GM19043 (cell line): ENCODE data around the gene CST7.
A peak's percentile ranks its signal among the peaks of the same experiment; 100 is the strongest.
"Not testable (repeated sequence)": the region's sequence is repeated elsewhere in the genome, so short reads cannot be mapped to it uniquely, and the experiment has no call there.

Experiments
- ATAC-seq: cut with Tn5 transposase; IDR thresholded peaks from one replicate; pipeline ENCODE4 v1.9.1; 2021; ENCODE audit warnings: low read depth; ENCODE audit not compliant: unreplicated experiment

CST7 gene

GRCh38 chr20:24948939-24949679 is at the start of gene CST7:
TSS of gene CST7 (plus strand) at chr20:24949269. CDS start at chr20:24949506, 237 bp downstream.
- ATAC-seq = peak; percentile 65

DNA sequence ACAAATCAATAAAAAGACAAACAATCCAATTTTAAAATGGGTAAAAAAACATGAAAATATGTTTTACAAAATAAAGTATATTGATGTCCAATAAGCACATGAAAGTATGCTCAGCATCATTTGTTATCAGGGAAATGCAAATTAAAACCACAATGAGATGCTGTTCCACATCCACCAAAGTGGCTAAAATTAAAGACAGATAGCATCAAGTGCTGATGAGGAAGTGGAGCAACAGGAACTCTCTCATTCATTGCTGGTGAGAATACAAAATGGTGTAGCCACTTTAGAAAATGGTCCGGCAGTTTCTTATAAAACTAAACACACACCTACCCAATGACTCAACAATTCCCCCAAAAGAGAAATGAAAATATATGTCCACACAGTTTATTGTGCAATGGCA is 42.3 kb upstream of the CST7 start:
- no peak for ATAC-seq

- ATAC-seq = no peak
Observed at GRCh38 chr20:24908642-24909041, 40.4 kb upstream of the CST7 start.

GRCh38 chr20:24909086-24909780 is 39.8 kb upstream of the CST7 start:
- ATAC-seq = no peak

DNA sequence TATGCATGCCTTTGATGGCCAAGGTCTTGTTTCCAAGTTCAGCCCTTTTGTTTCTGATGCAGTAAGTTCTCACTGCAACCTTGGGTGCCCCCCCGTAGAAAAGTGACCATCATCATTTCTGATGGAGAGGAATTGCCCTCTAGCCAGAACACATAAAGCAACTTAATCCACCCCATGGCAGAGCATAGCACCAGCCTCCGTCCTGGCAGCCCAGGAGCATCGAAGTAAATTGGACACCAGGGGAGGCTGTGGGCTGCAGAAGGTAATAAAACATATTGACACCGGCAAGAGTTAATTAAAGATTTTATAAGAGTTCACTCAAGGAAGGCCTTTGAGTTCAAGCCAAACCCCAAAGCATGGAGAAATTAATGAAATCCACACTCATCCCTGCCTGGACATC is 39.2 kb upstream of the CST7 start:
- ATAC-seq = no peak

- no peak for ATAC-seq
Observed at GRCh38 chr20:24910461-24910860, 38.6 kb upstream of the CST7 start.

- ATAC-seq = no peak
Observed at GRCh38 chr20:24911461-24911860, 37.6 kb upstream of the CST7 start.

- no peak for ATAC-seq
Observed at GRCh38 chr20:24912397-24913075, 36.5 kb upstream of the CST7 start.

- no peak for ATAC-seq
Observed at GRCh38 chr20:24913076-24913628, 35.9 kb upstream of the CST7 start.

GRCh38 chr20:24914388-24915241 is 34.5 kb upstream of the CST7 start:
- ATAC-seq = no peak

DNA sequence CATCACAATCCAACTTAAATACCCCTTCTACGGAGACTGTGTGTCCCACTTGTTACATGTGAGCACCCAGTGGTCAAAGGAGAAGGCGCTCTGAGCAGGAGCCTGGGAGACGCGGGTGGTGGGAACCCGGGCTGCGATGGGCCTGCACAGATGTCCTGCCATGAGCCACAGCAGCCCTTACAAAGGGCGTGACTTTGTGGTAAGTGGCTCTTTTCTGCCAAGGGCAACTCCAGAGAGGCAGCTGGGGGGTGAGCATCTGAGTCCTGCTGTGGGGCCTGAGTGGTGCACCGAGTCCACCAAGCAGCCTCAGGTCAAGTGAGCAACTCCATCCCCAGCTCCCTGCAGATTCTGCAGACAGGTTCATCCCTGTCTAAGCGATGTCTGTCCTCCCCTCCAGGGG is 33.6 kb upstream of the CST7 start:
- no peak for ATAC-seq

GRCh38 chr20:24915892-24916291 is 33.2 kb upstream of the CST7 start:
- no peak for ATAC-seq

DNA sequence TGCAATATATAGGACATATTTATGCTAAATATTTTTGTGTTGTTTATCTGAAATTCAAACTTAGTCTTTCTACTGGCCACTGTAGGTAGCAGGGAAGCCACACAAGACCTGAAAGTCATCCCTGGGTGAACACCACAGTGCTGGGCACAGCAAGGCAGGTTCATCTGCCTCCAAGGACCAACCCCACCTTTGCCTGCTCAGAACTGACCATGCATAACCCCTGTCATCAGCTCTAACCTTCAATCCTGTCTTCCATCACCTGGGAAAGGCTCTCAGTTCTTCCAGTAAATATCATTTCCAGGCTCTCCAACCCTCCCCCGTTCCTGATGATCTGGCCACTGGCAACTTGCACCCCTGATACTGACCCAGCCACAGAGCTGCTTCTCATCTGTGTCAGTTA is 32.7 kb upstream of the CST7 start:
- ATAC-seq = no peak

DNA sequence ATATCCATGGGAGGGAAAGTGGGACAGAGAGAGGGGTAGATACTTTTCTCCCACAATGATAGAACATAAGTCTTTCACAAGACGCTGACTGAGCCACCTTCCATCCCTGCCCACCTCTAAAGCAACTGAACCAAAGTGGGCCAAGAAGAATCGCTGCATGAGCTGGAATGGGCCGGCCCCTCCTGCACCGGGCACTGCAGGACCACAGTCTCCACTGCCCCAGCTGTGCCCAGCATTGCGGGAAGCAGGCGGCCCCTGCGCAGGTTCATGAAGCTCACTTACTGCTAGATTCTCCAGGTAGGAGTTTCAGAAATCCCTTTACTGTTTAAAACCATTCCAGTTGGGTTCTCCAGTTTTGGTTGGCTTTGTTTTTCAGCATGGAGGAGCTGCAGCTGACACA is 32.0 kb upstream of the CST7 start:
- no peak for ATAC-seq

- ATAC-seq = no peak
Observed at GRCh38 chr20:24917797-24918578, 31.1 kb upstream of the CST7 start.

DNA sequence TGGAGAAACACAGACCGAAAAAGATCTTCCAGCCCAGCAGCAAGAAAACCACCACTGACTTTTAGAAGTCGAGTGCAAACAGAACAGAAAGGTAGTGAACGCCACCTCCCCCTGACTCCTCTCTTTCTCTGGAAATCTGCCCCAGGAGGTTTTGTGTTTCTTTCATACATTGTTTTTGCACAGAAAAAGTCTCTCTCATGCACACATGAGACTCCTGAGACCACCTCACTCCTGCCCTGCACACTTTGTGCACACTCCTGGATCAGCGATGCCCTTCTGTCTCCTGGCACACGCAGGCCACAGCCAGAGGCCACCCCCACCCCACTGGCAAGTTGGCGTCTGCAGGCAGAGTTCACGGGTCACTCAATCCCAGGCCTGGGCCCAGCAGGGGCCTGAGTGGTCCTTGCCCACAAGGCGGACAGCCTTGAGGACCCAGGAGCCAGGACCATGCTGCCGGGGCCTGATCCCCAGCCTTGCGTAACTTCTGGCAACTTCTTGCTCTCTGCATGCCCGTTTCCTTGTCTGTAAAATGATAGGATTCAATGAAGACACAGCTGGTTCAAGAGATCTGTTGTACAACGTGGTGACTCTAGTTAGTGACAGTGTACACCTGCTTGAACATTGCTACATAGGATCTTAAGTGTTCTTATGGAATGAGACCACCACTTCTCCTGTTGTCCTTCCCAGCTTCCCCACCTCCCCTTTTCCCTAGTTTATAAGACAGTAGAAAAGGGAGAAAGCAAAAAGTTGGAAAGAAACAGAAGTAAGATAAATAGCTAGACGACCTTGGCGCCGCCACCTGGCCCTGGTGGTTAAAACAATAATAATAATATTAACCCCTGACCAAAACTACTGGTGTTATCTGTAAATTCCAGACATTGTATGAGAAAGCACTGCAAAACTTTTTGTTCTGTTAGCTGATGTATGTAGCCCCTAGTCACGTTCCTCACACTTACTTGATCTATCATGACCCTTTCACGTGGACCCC is 30.2 kb upstream of the CST7 start:
- ATAC-seq = no peak

DNA sequence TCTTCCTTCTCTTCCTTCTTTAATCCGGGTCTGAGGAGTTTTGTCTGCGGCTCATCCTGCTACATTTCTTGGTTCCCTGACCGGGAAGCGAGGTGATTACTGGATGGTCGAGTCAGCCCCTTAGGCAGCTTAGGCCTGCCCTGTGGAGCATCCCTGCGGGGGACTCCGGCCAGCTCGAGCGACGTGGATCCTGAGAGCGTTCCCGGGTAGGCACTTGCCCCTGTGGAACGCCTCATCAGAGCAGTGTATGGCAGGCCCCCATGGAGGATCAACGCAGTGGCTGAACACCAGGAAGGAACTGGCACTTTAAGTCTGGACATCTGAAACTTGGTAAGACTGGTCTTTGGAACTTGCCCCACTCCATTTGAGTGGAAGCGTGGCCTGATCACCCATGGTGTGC is 29.4 kb upstream of the CST7 start:
- ATAC-seq = not testable (repeated sequence)

DNA sequence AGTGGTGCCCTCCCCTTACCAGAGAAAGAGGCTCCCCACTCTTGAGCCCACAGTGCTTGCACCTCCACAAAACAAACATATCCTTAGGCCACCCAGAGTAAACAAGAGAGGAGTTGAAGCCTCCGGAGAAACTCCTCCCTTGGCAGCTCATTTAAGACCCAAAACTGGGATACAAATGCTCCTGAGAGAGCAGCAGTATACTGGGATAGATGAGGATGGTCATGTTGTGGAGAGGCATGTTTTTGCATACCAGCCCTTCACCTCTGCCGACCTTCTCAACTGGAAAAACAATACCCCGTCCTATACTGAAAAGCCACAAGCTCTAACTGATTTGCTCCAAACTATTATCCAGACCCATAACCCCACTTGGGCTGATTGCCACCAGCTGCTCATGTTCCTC is 28.4 kb upstream of the CST7 start:
- not testable (repeated sequence) for ATAC-seq
